HG03196 (cell line): ENCODE results near the gene UBE4B.

Experiments
- ATAC-seq: cut with Tn5 transposase; IDR thresholded peaks from one replicate; pipeline ENCODE4 v1.9.1; 2021; ENCODE audit not compliant: unreplicated experiment

UBE4B gene

GRCh38 chr1:10108948-10109708, 76.4 kb downstream of the UBE4B start:
- no peak for ATAC-seq

GRCh38 chr1:10113501-10113900, 80.7 kb downstream of the UBE4B start:
- no peak for ATAC-seq

GRCh38 chr1:10114746-10115145, 82.0 kb downstream of the UBE4B start:
- ATAC-seq, result no peak

- ATAC-seq, result no peak
Measured at GRCh38 chr1:10117132-10117531, 84.4 kb downstream of the UBE4B start.

- ATAC-seq, result no peak
Measured at GRCh38 chr1:10117865-10118264, 85.1 kb downstream of the UBE4B start.

- ATAC-seq, result no peak
Measured at GRCh38 chr1:10121688-10122087, 88.9 kb downstream of the UBE4B start.

GRCh38 chr1:10122926-10123325, 90.2 kb downstream of the UBE4B start:
- ATAC-seq, result no peak

DNA sequence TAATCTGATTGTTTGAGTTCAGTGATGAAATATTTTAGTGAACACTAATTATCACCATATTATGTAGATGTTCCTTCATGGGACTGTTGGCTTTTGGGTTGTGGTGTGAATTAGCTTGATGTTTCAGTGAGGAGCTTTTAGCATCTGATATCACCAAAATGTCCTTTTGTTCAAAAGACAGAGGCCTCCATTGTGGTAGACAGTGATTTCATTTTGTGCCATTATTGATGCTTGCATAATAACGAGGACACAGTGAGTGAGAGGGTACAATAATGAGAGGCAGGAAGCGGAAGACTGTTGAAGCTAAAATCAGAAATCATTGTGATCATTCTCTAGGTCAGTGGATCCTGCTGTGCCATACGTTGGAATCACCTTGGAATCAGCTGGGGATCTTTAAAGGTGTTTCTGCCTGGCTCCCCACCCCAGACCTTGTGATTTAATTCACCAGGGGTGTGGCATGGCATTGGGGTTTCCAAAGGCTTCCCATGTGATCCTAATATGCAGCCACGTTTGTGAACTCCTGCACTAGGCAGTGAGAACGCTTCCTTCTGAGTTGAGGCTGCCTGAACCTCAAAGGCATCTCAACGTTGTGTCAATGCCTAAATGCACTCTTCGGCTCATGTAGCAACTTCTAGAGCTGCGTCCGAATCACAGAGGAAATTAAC, 95.5 kb downstream of the UBE4B start:
- no peak for ATAC-seq

- ATAC-seq, result no peak
Measured at GRCh38 chr1:10132316-10132715, 99.6 kb downstream of the UBE4B start.

- ATAC-seq, result no peak
Measured at GRCh38 chr1:10132852-10133251, 100.1 kb downstream of the UBE4B start.

DNA sequence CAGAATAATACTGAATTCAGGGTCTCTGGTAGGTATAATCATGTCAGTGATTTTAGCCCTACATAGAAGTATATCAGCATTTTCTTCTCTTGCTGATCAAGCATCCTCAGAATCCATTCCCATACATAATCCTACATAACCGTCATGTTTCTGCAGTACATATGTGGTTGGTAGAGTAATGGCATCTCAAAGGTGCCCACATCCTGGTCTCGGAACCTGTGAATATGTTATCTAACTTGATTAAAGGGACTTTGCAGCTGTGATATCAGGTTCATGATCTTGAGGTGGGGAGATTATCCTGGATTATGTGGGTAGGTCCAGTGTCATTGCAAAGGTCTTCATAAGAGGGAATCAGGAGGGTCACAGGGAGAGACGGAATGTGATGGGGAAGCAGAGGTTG, 108.2 kb downstream of the UBE4B start:
- ATAC-seq, result no peak

GRCh38 chr1:10143961-10144485, 111.3 kb downstream of the UBE4B start:
- ATAC-seq, result no peak

- no peak for ATAC-seq
Measured at GRCh38 chr1:10146391-10146790, 113.6 kb downstream of the UBE4B start.

DNA sequence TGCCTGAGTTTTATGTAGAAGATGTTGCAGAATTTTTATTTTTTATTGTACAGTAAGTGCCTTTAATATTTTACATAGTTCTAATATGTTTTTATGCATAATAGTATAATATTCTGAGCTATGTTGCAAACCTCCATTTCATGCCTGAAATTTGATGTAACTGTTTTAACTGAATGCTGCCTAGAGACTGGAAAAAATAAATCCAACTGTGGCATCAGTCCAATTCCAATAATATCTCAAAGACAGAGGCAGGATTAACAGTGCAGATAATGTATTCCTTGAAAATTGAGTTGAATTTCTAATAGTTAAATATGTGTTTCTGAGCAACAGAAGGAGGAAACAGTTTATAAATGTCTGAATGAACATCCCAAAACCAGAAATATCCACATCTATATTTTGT, 116.5 kb downstream of the UBE4B start:
- ATAC-seq, result no peak

DNA sequence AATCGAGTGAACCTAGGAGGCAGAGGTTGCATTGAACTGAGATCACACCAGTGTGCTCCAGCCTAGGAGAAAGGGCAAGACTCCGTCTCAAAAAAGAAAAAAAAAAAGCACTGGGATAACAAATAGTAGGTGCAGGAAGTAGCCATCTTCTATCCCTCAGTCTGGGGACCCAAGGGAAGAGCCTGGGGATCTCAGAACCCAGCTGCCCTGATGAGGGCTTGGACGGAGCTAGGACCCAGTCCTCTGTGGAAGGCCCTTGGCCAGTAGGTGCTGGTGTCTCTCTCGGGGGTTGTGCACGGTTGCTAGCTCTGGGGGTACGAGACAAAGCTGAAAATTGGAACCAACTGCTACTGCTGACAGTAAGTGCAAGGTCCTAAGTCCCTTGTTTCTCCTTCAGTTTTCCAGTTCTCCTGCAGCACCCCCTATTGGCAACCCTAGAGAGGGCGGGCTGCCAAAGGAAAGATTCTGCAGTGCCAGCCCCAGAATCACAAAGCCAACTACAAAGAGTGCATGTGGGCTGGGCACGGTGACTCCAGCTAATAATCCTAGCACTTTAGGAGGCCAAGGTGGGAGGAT, 120.0 kb downstream of the UBE4B start:
- no peak for ATAC-seq

DNA sequence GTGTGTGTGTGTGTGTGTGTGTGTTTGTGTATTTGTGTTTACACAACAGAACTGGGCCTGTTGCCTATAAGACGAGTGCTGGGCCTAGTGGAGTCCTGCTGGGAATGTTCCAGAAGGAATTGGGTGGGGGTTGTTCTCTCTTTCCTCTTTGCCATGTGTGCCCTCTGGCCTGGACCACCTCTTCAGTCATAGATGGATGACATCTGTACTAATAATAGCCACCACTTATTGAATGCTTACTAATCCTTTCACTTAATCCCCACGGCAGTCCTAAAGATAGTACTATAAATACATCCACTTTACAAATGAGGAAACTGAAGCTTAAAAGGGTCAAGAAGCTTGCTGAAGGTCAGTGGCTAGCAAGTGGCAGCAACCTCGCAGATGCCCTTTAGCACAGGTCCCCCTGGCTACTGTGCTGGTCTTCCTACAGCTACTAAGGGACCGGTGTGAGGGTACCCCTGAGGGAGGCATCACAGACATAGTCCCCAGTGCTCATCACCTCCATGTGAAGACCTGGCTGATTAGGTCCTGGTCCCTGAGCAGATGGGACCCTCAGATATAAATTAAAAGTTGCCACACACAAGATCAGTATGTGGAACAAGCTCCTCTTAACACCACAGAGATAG, 122.4 kb downstream of the UBE4B start:
- no peak for ATAC-seq

DNA sequence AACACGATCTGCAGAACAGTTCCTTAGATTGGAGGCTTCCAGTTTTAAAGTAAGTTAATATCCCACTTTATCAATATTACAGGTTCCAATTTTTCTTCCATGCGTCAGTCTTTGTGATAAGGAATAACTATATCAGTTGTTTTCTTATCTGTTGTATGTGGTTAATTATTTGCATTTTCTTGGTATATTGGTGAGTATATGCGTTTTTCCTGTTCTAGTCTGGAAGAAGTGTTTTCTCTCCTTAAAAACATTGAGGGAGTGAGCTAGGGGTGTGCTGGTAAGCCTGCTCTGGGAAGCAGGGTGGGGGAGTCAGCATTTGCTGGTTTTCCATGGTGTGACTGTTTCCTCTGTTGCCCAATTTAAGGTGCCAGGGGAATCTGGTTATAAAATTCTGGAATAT, 127.4 kb downstream of the UBE4B start:
- no peak for ATAC-seq

DNA sequence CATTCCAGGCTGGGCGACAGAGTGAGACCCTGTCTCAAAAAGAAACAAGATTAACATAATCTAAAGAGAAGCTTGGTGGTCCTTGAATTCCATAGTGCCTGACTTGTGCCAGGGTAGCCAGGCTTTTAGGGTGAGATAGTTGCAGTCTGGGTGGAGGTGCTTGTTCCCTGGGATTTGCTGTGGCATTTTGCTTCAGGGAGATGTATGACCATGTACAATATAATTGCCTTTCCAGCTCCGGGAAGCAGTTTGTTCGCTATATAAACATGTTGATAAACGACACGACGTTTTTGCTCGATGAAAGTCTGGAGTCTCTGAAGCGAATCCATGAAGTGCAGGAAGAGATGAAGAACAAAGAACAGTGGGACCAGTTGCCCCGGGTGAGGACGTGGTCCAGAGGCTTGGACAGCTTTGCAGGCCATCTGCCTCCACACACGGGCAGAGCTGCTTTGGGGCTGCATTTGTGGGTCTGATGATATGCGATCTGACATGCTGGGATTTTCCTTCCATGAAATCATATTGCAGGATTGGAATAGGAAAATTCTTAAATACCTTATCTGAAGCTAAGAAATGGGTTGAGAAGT, 128.2 kb downstream of the UBE4B start:
- ATAC-seq, result no peak

GRCh38 chr1:10161541-10162290, 129.0 kb downstream of the UBE4B start:
- ATAC-seq, result no peak

DNA sequence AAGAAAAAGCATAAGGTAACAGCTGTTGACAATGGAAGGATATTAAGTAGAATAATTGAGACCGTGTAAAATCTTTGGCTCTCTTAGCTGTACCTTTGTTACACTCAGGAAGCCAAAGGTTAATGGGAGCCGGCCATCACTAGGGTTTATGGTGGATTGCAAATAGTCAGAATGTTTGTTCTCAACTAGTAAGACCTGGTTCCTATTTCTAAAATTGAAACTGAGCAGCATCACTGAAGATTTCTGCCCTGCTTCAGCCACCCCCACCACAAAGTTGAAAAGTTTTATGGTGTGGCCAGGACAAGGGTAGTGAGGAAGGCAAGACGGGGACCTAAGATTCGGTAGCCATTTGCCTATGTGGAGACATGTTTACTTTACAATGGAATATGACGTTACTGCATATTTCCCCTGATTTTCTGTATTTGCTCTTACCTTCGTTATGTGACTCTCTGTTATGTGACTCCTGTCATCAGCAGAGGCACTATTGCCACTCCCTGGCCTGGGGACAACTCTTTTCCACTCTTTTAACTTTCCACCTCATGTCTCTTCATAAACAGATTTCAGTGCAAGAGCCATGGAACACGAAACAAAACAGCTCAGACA, 136.3 kb downstream of the UBE4B start:
- ATAC-seq, result no peak
